ENCODE measurements around the gene IZUMO1.

The IZUMO1 gene

GRCh38 chr19:48755084-48755641 is 8.5 kb upstream of the IZUMO1 start, which contains the start of gene FGF21:
Gene FGF21, plus strand, starts transcription at chr19:48755524. Its CDS starts 713 bp downstream, at chr19:48756237.
- Mint-ChIP-seq H3K4me1 (peaks cover 18% of the 10 kb centered on the region), H3K4me3 (peak within 1 kb of the TSS in 1 of 3 experiments; percentile 64), H3K36me3 (ENCODE audit: low read depth) (no peaks in the 10 kb centered on the region), H3K27me3 (ENCODE audit: low read depth) (peaks cover 37% of the 10 kb centered on the region), H3K9me3 (no peaks in the 10 kb centered on the region), H3K27ac (no peak within 1 kb of the TSS)
- TF ChIP-seq, protein P1, sequence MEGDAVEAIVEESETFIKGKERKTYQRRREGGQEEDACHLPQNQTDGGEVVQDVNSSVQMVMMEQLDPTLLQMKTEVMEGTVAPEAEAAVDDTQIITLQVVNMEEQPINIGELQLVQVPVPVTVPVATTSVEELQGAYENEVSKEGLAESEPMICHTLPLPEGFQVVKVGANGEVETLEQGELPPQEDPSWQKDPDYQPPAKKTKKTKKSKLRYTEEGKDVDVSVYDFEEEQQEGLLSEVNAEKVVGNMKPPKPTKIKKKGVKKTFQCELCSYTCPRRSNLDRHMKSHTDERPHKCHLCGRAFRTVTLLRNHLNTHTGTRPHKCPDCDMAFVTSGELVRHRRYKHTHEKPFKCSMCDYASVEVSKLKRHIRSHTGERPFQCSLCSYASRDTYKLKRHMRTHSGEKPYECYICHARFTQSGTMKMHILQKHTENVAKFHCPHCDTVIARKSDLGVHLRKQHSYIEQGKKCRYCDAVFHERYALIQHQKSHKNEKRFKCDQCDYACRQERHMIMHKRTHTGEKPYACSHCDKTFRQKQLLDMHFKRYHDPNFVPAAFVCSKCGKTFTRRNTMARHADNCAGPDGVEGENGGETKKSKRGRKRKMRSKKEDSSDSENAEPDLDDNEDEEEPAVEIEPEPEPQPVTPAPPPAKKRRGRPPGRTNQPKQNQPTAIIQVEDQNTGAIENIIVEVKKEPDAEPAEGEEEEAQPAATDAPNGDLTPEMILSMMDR (IDR thresholded peaks at IDR 0.05; ENCODE audit: unreplicated experiment in 3 of 3): no peak

- no peaks in the 10 kb centered on the region for H3K9me3 Mint-ChIP-seq
- H3K27ac Mint-ChIP-seq: peak within 1 kb of the TSS; percentile 4 to 55 (median 20)
- TF ChIP-seq, protein P1 (IDR thresholded peaks at IDR 0.05; ENCODE audit: unreplicated experiment in 3 of 3): peak in 2 of 3 experiments; percentile 24
- peaks cover 40% of the 10 kb centered on the region for H3K27me3 Mint-ChIP-seq (ENCODE audit: low read depth)
- no peaks in the 10 kb centered on the region for H3K36me3 Mint-ChIP-seq (ENCODE audit: low read depth)
- H3K4me3 Mint-ChIP-seq: peak within 1 kb of the TSS; percentile 82 to 89 (median 86)
- peaks cover 23% of the 10 kb centered on the region for H3K4me1 Mint-ChIP-seq
Observed at GRCh38 chr19:48752496-48753365, 6.0 kb upstream of the IZUMO1 start, which contains the start of gene FUT1. Gene FUT1, minus strand, starts transcription at chr19:48752641. Its CDS starts 1,360 bp downstream, at chr19:48751281.

DNA sequence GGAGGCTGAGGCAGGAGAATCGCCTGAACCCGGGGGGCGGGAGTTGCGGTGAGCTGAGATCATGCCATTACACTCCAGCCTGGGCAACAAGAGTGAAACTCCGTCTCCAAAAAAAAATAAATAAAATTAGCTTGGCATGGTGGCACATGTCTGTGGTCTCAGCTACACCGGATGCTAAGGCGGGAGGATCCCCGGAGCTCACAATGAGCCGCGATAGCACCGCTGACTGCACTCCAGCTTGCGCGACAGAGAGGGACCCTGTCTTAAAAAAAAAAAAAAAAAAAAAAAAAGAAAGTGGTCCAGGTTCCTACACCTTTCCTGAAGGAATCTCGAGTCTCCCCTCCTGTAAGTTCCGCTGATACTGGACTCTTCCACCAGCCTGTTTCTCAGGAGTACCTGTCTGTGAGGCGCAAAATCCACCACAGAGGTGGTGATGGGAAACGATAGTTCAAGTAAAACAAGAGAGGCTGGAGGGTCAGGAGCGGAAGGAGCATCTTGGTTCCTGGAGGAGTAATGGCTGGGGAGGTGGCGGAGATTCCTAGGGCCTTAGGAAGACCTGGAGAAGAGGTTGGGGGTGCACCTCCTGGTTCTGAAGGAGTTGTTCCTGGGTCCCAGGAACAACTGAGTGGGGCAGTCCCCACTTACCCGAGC is 5.3 kb upstream of the IZUMO1 start:
- peaks cover 40% of the 10 kb centered on the region for H3K27me3 Mint-ChIP-seq (ENCODE audit: low read depth)
- no peaks in the 10 kb centered on the region for H3K9me3 Mint-ChIP-seq
- no peaks in the 10 kb centered on the region for H3K36me3 Mint-ChIP-seq (ENCODE audit: low read depth)
- TF ChIP-seq, protein P1 (IDR thresholded peaks at IDR 0.05; ENCODE audit: unreplicated experiment in 3 of 3): no peak
- H3K4me1 Mint-ChIP-seq: peaks cover 29% of the 10 kb centered on the region
- H3K4me3 Mint-ChIP-seq: peak overlapping the region; percentile 82 to 89 (median 86)
- peak overlapping the region in 1 of 3 experiments; percentile 52 for H3K27ac Mint-ChIP-seq

DNA sequence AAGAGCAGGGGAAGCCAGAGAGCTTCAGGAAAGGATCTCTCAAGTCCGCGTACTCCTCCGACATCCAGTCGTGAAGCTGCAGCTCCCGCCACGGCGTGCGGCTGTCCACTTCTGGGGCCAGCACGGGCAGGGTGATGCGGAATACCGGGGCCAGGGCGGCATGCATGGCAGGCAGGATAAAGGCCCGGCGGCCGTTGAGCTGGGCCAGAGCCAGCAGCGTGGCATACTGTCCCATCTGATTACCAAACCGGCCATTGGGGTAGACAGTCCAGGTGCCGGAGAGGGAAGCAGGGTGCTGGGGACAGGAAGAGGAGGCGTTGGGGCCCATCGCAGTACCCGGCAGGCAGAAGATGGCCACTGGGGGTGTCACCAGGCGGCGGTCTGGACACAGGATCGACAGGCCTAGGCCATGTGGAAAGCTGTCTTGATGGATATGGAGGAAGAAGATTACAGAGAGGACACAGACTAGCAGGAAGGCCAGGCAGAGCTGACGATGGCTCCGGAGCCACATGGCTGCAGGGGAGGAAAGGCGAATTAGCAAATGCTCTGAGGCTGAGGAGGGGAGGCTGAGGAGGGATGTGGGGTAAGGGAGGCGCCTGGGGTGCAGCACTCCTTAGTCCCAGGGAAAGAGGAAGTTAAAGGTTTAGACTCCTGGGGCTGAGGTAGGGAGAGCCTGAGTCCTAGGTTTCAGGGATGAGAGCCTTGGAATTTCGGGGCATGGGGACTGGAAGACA is 4.2 kb upstream of the IZUMO1 start:
- H3K4me3 Mint-ChIP-seq: peak overlapping the region; percentile 51 to 82 (median 78)
- H3K9me3 Mint-ChIP-seq: peaks cover under 1% of the 10 kb centered on the region
- TF ChIP-seq, protein P1 (IDR thresholded peaks at IDR 0.05; ENCODE audit: unreplicated experiment in 3 of 3): no peak
- H3K27ac Mint-ChIP-seq: peak overlapping the region in 1 of 3 experiments; percentile 4
- H3K4me1 Mint-ChIP-seq: peaks cover 29% of the 10 kb centered on the region
- H3K36me3 Mint-ChIP-seq (ENCODE audit: low read depth): peaks cover 4% of the 10 kb centered on the region
- peaks cover 44% of the 10 kb centered on the region for H3K27me3 Mint-ChIP-seq (ENCODE audit: low read depth)

GRCh38 chr19:48750351-48750750 is 3.6 kb upstream of the IZUMO1 start:
- H3K27ac Mint-ChIP-seq: no peak overlapping the region

More at GRCh38 chr19:48750351-48750750, 3.6 kb upstream of the IZUMO1 start:
- H3K27me3 Mint-ChIP-seq (ENCODE audit: low read depth): peaks cover 44% of the 10 kb centered on the region
- peaks cover 4% of the 10 kb centered on the region for H3K36me3 Mint-ChIP-seq (ENCODE audit: low read depth)
- H3K4me3 Mint-ChIP-seq: peak overlapping the region in 1 of 3 experiments; percentile 82
- H3K9me3 Mint-ChIP-seq: peaks cover 2% of the 10 kb centered on the region
- peaks cover 29% of the 10 kb centered on the region for H3K4me1 Mint-ChIP-seq
- TF ChIP-seq, protein P1 (IDR thresholded peaks at IDR 0.05; ENCODE audit: unreplicated experiment in 3 of 3): no peak
